GM21825 (cell line): ENCODE results near the gene GPR108.
"Not testable (repeated sequence)": the region's sequence is repeated elsewhere in the genome, so short reads cannot be mapped to it uniquely, and the experiment has no call there.

Experiments used
- ATAC-seq: cut with Tn5 transposase; IDR thresholded peaks from one replicate; pipeline ENCODE4 v1.9.1; 2021; ENCODE audit warnings: mild to moderate bottlenecking, moderate library complexity; ENCODE audit not compliant: unreplicated experiment

GPR108 gene

DNA sequence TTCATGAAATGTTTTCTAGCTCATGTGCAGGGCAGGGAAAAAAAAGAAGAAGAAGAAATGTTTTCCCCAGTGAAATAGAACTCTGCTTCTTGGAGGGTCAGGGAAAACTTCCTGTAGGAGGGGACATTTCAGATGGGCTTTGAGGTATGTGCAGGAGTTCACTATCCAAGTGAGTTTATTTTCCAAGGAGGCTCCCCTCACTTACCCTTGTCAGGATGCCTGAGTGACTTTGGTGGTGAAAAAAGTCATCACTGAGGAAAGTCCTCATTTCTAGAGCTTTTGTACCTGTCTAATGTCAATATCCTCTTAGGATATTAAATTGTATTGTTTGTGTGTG is 16.3 kb downstream of the GPR108 start:
- ATAC-seq: no peak

GRCh38 chr19:6720369-6721137 is 16.8 kb downstream of the GPR108 start, which contains the start of gene C3:
C3 (minus strand) TSS chr19:6720650; CDS start chr19:6720589, 61 bp downstream.
- ATAC-seq: no peak

GRCh38 chr19:6719992-6720368 is 17.4 kb downstream of the GPR108 start:
- ATAC-seq: no peak

DNA sequence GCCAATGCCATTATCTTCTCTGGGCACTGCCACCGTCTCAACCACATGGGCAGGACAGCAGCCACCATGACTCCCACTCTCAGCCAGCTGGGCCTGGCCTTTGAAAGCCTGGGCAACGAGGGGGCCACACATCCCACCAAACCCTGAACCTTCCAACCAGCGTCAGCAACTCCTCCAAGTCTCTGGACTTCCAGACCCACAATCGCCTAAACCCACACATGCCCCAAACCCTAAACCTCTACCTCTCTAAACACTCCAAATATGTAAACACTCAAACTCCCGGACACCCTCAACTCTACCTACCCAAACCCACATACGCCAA is 17.9 kb downstream of the GPR108 start:
- no peak for ATAC-seq

DNA sequence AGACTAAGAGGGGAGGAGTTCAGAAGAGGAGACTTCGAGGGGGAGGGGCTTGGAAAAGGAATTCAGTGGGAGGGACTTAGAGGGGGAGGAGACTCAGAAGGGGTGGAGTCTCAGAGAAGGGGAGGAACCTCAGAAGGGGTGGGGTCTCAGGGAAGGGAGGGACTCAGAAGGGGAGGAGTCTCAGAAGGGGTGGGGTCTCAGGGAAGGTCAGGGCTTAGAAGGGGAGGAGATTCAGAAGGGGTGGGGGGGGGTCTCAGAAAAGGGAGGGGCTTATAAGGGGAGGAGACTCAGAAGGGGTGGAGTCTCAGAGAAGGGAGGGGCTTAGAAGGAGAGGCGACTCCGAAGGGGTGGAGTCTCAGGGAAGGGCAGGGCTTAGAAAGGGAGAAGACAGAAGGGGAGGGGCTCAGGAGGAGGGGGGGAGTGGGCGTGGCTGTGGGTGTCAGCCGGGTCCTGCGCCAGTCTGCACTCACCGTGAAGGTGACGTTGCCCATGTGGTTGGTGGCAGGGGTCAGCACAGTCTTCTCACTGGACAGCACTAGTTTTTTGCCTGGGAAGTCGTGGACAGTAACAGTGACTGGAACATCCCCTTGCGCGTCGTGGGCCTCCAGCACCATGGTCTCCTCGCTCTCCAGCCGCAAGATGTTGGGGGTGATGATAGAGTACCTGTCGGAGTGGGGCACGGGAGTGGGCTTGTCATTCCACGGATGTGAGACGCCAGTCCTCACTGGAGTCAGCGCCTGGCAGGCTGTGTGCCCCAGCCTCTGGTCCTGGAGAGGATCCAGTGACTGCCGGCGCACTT is 18.4 kb downstream of the GPR108 start:
- no peak for ATAC-seq

DNA sequence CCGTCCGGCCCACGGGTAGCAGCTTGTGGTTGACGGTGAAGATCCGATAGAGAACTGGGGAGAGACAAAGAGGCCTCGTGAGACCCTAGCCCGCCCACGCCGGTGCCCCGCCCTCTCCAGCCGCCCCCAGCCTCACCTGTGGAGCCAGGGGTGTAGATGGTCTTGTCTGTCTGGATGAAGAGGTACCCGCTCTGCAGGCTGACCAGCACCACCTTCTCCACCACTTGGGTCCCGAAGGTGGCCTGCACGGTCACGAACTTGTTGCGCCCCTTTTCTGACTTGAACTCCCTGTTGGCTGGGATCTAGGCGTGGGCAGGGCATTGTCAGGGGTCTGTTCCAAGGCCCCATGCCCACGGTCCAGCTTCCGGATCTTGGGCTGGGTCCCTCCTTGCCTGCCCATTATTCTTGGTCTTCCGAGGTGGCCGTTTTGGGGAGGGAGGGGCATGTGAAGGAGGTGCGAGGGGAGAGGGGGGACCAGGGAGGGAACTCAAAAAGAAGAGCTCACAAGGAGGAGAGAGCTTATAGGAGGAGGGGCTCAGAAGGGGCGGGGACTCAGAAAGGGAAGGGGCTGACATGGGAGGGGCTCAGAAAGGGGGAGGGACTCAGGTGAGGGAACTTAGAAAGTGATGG is 19.2 kb downstream of the GPR108 start:
- ATAC-seq: no peak

DNA sequence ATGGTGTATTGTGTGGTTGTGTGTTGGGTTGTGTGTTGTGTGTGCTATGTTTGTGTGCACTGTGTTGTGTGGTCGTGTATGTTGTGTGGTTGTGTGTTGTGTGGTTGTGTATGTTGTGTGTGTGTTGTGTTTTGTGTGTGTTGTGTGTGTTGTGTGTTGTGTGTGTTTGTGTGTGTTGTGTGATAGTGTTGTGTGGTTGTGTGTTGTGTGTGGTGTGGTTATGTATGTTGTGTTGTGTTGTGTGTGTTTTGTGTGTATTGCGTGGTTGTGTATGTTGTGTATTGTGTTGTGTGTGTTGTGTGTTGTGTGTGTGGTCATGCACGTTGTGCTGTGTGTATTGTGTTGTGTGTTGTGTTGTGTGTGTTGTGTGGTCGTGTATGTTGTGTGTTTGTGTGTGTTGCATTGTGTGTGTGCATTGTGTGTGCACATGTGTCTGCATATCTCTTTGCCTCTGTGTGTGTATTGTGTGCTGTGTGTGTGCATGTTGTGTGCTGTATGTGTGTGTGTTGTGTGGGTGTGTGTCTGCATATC is 19.9 kb downstream of the GPR108 start:
- no peak for ATAC-seq

DNA sequence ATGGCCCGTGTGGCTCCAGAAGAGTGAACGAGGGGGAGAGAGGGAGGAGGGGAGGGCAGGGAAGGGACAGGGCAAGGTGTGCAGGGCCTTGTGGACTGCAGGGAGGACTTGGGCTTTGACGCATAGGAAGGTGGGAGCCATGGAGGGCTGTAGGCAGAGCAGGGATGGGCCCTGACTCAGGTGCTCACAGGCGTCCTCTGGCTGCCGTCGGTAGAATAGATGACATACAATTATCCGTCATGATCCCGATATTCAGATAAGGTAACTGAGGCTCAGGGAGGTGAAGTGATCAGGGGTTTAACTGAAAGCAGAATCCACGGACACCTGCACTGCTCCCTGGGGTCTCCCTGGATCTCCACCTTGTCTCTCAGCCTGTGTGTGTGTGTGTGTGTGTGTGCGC is 20.3 kb downstream of the GPR108 start:
- no peak for ATAC-seq

DNA sequence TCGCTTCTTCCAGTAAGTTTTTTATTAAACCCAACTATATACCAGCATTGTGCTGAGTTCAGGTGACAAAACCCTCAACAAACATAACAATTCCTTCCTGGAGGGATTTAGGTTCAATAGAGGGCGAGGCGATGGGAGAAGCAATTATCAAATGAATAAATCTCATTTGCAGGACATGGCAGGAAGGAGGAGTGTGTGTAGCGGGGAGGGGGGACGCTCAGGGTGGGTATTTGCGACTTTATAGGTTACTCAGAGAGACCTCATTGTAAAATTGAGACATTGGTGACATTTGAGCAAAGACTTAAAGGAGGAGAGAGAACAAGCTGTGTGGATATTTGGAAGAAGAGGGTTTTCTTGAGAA is 20.8 kb downstream of the GPR108 start:
- ATAC-seq: no peak

- ATAC-seq: no peak
Measured at GRCh38 chr19:6714749-6715555, 22.4 kb downstream of the GPR108 start.

DNA sequence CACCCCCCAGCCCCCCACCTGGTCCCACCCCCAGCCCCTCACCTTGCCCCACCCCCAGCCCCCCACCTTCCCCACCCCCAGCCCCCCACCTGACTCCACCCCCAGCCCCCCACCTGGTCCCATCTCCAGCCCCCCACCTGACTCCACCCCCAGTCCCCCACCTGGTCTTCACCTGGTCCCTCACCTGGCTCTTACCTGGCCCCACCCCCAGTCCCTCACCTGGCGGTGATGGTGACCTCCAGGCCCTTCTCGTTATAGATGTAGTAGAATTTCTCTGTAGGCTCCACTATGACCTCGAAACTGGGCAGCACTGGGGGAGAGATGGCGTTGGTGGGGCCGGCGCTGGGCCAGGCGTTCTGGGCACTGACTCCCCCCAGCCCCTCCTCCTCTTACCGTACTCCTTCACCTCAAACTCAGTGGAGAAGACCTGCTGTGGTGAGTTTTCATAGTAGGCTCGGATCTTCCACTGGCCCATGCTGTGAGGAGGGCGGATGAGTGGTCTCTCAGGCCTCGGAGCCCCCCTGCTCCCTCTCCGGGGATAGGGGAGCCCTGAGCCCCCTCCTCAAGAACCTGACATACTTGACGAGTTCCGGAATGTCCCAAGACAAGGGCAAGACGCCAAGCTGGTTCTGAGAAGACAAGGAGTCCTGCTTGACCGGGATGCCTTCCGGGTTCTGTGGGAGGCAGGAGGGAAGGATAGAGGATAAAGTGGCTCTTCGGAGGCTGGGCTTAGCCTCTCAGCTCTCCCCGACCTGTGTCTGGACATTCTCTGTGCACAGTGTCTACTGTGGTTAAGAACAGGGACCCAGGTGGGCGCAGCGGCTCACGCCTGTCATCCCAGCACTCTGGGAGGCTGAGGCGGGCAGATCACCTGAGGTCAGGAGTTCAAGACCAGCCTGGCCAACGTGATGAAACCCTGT is 23.3 kb downstream of the GPR108 start:
- no peak for ATAC-seq

- ATAC-seq: no peak
Measured at GRCh38 chr19:6712692-6713670, 24.4 kb downstream of the GPR108 start.

- no peak for ATAC-seq
Measured at GRCh38 chr19:6712231-6712630, 25.1 kb downstream of the GPR108 start.

DNA sequence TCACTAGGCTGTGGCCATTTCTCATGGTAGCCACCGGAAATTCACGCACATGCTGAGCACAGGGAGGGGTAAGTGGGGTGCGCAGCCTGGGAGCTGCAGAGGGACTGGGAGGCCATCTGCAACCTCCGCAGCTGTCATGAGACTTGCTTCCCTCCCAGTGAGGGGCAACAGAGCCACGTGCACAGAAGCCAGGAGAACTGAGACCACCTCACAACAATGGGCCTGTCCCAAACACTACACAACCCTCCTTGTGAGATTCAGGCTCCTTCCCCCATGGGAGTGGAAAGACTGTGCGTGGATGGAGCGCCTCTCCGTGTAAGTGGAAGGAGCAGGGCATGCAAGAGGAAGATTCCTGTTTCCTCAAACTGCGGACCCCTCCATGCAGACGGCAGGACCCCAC is 25.8 kb downstream of the GPR108 start:
- ATAC-seq: no peak

GRCh38 chr19:6711078-6711361 is 26.4 kb downstream of the GPR108 start:
- no peak for ATAC-seq

DNA sequence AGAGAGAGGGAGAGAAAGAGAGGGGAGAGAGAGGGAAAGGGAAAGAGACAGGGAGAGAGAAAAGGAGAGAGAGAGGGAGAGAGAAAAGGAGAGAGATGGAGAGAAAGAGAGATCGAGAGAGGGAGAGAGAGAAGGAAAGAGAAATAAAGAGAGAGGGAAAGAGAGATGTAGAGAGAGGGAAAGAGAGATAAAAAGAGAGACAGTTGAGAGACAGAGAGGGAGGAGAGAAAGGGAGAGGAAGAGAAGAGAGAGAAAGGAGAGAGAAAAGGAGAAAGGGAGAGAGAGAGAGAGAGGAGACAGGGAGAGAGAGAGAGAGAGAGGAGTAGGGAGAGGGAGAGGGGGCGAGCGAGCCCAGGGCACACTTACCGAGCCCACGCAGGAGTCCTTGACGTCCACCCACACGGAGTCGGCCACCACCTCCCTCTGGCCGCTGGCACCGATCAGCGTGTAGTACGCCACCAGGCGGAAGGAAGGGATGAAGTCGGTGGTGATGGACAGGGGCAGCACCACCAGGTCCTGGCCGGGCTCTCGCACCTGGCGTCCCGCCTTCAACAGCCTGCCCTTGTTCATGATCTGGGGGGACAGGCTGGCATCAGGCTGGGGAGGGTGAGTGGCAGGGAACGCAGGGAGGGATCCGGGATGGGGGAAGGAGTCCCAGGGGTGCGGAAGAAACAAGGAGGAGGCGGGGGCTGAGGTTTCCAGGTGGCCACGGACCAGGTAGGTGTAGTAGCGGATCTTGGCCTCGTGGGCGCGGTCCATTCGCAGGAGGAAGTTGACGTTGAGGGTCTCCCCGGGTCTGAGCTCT is 26.9 kb downstream of the GPR108 start:
- no peak for ATAC-seq

- ATAC-seq: no peak
Measured at GRCh38 chr19:6709549-6709948, 27.8 kb downstream of the GPR108 start.

GRCh38 chr19:6708913-6709312 is 28.5 kb downstream of the GPR108 start:
- ATAC-seq: not testable (repeated sequence)
